GM21515 (cell line): Measurements from ENCODE around the gene ASPG.

Experiments used
- ATAC-seq: cut with Tn5 transposase; IDR thresholded peaks from one replicate; pipeline ENCODE4 v1.9.1; 2021; ENCODE audit not compliant: unreplicated experiment

The ASPG gene

DNA sequence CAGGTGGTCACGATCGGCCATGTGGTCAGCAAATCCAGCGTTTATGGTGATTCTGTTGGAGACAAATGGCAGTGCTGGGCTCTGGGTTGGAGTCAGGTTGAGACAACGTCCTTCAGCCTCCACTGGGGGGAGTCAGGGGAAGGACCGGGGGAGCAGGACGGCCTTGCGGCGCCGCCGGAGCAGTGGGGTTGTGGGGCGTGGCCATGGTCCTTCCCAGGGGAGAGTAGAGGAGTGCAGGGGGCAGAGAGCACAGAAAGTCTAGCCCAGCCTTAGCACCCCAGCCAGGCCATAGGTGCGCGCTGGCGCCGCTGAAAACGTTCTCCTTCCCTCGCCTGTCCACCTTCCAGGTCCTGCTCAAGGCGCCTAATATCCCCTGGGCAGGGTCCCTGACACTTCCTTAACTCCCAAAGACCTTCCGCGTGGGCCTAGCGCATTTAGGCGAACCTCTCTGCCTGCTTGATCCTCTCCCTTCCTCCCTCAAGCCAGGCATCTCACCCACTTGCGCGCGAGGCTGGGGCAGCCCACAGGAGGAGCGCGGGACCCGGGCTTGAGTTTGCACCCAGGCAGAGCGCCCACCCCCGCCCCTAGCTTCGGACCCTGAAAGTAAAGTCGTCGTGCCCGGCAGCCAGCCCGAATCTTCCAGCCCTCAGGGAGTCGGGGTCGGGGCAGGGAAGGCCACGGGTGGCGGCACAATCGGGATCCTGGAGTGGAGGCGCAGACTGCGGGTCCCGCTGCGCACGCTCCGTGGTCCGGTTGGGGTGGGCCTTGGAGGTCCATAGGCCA lies 49.8 kb downstream of the ASPG start:
- no peak for ATAC-seq

DNA sequence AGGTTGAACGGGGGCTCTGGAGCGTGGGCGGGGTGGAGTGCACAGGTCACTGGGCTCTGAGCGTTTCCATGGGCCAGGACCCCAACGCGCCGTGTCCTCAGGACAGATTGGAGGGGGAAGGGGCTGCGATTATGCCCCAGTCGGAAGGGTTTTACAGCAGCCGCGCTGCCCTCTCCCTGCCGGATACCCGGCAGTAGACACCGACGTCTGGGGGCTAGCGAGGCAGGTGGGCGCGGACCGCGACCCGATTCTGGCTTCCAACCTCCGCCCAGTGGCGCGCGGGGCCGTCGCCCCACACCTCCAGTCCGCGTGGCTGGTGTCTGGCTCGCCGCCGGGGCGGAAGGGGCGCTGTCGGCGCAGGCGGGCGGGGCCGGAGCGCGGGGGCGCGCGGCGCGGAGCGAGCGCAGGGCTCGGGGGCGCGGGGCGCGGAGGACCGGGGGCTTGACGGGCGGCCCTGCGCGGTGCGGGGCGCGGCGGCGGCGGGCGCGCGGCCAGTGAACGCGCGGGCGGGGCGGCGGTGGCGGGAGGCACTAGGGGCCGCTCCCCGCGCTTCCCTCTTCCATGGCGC lies 50.5 kb downstream of the ASPG start:
- ATAC-seq, result no peak

DNA sequence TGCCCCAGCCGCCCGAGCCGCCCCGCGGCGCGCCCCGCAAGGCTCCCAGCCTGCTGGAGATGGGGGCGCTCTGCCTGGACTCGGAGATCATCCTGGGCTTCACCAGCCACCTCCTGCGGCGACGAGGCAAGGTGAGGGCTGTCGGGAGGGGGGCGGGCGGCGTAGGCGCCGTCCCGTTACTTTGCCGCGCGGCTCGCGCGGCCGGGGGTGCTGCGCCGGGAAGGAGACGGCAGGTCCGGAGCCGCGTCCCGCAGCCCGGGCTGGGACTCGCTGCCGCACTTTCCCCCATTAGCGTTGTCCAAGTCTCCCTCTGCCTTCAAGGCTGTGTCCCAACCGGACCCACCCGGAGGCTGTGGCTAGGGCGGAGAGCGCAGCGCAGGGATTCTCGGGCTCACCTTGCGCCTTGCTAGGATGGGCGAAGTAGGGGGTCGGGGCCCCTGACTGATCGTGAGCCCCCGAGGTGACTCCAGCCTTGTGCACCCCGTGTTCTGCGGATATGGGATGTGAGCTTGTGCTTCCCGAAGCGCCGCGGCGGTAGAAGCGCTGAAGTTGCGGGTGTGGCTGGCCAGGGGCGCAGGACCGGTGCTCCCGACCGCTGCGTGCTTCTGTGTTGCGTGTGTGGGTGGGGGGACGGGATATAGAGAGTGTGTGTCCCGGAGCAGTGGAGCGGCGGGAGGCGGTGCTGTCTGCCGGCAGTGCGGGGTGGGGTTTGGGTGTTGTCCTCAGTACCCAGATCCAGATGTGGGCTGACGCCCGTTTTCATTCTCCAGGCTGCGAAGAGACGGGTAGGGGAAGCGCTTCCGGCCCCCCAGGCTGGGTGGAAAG lies 51.2 kb downstream of the ASPG start:
- ATAC-seq, result no peak

DNA sequence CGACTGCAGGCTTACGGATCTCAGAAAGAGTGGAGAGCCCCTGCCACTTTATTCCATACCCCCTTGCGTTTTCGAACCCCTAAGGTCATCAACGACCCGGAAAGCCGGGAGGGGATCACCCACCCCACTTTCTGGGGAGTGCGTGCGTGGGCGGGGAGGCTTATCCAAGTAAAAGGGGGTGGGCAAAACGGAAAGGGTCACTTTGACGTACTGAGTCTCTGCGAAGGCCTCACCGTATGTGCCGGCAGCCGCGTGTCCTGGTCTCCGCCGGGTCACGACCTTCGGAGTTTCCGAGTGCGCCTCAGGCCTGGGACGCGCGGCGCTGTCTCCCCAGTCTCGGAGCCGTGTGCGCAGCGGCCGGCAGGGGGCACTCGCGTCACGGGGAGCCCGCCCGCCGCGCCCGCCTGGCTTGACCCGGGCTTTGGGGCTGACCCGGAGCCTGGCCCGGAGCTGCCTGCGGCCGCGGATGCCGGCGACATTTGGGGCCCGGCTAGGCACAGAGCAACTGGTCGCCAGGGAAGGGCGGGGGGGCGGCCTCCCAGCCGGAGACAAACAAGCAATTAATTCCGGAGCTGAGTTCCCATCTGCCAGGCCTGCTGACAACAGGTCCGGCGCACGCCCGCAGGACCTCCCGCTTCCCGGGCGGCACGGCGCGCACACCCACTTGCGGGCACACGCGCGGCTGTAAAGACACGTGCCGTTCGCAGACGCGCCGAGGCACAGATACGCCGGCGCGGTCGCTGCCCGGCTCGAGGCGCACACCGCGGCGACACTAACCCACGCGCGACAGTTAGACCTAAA lies 52.0 kb downstream of the ASPG start:
- ATAC-seq, result no peak

DNA sequence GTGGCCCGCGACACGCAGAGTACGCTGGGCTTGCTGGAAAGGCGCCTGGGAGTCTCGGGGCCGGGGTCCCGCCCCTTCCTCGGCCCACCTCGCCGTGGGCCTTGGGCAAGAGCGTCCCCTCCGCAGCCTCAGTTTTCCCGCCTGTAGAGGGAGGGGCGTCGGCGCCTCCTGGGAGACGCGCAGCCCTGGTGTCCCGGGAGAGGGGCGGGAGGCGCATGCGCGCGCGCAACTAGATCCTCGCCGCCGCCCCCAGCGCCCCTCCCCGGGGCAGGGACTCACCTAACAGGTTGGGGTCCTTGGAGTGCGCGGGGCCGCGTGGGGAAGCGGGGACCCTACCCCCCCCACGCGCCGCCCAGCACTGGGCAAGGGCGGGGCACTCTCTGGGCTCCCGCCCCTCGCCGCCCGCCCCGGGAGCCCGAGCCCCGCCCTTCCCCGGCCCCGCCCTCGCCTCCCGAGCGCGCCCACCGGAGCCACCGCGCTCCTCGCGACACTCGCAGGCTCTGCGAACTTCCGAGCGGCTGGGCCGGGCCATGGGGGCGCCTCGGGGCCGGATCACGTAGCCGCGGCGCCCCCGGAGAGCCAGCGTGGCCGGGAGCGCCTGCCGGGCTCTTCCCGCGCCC lies 52.7 kb downstream of the ASPG start, which contains the start of gene KIF26A:
Gene KIF26A, plus strand, starts transcription at position 490 of the 620 bp plus-strand sequence. CDS start 136 bp downstream, outside the sequence.
- ATAC-seq, result no peak

DNA sequence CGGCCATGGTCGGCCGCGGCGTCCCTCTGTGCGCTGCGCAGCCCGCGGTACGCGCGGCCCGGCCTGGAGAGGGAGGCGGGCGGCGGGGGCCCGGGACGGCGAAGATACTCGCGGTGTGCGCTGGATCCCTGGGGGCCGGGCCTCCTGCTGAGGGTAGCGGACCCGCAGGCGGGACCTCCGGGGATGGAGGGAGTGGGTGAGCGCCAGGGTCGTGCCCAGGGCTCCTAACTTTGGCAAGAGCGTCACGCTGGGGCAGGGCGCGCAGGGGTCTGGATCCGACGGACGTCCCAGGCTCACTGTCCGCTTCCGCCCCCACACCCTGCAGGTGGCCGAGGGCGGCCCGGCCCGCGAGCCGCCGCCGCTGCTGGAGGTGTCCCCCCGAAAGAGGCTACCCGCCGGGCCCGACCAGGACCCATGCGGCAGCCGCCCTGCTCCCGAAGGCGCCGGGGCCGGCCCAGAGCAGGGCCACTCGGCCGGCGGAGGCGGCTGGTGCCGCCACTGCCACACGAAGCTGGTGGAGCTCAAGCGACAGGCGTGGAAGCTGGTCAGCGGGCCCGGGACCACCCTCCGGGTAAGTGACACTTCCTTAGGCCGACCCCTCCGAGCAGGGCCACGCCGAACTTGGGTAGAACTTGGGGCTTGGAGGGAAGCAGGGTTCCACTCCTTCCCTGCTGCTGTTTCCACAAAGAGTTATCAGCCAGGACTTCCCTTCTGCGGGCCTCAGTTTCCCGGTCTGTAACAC lies 53.4 kb downstream of the ASPG start:
- no peak for ATAC-seq

DNA sequence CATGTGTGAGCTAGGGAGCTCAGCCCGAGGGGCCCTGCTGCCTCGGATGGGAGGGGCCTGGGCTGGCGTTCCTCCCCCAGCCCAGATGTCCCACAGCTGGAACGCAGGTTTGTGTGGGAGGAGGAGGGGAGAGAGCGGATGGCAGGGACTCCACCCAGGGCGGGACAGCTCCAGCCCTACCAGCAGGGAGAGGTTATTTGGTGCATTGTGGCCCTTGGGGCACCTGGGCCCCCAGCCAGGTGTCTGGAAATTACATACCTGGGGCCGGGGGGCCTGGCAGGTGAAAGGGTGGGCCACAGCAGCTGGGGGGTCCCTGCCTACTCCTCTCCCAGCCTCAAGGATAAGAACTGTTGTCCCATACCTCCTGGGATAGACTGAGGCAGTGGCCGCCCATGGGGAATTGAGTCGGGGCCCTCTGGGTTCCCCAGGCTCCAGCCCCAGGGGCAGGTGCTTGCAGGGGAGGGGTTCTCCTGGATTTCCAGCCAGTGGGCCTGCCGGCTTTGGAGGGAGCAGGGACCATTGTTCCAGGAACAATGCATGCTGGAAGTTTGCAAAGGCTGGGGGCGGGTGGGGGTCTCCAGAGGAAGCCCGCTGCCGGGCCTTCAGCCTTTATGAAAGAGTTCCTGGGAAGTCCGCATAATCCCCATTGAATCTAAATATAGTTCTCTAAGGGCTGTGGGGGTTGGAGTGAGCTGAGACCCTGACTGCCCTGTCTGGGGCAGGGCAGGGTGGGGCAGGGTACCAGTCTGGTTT lies 54.1 kb downstream of the ASPG start:
- ATAC-seq, result no peak

DNA sequence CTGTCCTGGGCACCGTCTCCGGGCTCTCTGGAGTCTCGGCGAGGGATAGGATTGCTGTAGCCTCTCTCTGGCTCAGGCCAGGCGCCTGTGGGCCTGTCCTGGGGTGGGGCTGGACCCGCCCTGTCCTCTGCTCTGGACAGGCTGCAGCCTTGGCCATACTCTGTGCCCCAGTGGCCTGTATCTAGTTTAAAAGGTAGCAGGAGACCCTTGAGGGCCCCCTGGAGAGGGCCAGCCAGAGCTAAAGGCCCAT lies 54.6 kb downstream of the ASPG start:
- ATAC-seq, result no peak

DNA sequence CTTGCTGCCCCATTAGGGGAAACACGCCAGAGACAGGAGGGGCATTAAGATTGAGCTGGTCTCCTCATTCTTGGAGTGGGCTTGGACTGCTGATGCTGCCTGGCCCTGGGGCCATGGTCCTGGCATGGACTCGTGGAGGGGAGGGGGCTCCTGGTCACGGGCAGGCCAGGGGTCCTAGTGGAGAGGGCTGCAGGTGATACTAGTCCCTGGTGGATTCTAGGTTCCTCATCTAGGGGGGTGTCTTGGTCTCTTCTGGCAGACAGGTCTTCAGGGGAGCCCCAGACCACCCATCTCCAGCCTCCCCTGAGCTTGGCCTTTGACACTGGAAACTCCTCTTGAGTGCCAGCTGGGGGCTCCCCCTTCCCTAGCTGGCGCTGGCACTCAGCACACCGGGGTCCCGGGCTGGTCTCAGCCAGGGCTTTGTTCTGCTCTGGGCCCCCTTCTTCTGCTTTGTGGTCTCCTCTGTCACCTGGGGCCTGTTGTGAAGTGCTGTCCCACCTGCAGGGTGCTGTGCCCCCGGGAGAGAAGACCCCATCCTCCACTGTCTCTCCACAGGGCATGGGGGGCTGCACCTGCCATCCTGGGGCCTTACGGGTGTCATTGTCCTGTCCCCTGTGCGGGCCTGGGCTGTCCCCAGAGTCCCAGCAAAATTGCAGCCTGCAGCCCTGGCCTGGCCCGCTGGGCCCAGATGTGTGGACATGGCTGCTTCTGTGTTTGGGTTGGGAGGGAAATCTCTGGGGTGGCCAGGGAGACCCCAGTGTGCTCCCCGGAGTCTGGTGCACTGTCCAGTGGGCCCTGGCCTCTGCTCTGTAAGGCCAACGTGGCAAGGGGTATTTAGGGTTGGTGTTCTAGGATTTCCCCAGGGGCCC lies 55.2 kb downstream of the ASPG start:
- no peak for ATAC-seq

DNA sequence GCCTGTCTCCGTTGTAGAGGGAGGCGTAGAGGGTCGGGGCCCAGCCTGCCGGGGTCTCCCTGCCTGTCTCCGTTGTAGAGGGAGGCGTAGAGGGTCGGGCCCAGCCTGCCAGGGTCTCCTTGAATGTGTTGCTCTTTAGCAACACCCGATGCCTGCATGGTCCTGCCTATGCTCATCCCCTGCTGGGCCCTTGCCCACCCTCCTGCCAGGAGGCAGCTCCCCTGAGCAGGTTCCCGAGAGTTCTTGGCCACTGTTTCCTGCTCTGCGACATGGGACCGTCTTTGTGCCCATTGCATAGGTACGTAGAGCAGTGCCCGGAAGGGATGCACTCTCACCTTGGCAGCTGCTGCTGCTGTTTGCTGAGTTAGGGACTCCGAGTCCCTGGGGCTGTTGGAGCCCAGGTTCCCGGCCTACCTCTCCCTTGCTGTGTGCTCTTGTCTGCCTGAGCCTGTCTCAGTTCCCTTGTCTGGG lies 56.2 kb downstream of the ASPG start:
- ATAC-seq, result no peak

DNA sequence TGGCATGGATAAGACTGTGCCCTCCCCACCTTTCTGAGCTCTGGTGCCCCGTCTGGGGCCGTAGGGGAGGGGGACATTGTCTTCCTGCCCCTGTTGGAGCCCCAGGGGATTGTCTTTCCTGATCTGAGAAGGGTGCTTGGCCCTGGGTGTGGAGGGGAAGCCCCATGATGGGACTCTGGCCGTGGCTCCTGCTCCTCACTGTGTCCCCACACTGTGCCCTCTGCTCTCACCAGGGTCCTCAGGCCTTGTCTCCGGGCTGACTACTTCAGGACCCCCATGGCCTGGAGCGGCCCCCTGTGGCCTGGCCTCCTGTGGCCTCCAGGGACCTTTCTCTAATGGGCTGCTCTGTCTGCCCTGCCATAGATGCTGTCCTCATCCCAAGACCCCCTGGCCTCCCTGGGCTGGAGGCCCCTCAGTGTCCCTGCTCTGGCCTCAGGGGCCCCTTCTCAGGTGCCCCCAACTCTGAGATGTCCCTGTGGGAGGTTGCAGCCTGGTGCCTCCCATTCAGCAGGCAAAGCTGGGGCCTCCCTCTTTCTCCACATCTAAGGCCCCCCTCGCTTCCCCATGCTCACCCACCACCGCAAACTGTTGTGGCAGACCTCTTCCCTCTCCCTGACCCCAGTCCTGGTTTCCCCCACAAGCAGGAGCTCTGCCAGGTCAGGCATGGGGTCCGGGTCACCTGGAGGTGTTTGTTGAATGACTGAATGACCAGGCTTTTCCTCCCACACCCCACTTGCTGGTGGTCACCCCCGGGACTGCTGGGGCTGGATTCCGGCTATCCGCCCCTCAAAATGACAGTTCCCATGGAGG lies 56.8 kb downstream of the ASPG start:
- no peak for ATAC-seq

DNA sequence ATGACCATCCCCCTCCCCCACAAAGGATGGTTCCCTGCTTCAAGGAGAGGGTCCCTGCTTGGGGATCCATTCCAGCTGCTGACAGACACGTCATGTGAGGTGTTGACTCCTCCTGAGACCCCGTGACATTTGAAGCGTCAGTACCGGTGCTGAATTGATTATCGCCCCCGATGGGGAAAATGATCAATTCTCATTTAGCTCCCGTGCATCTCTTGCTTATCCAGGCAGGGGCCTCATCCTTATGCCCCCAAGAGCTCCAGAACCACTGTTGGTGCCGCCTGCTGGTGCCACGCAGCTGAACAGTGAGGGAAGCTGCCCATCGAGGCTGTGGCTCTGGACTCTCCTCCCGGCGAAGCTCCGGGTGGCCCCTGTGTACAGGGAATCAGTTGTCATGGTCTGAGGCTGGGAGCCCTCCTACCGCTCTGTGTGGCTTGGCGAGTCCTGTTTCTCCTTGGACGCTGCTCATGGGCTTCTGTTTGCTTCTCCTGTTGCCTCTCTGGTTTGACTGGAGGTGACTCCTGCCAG lies 57.5 kb downstream of the ASPG start:
- ATAC-seq, result no peak

DNA sequence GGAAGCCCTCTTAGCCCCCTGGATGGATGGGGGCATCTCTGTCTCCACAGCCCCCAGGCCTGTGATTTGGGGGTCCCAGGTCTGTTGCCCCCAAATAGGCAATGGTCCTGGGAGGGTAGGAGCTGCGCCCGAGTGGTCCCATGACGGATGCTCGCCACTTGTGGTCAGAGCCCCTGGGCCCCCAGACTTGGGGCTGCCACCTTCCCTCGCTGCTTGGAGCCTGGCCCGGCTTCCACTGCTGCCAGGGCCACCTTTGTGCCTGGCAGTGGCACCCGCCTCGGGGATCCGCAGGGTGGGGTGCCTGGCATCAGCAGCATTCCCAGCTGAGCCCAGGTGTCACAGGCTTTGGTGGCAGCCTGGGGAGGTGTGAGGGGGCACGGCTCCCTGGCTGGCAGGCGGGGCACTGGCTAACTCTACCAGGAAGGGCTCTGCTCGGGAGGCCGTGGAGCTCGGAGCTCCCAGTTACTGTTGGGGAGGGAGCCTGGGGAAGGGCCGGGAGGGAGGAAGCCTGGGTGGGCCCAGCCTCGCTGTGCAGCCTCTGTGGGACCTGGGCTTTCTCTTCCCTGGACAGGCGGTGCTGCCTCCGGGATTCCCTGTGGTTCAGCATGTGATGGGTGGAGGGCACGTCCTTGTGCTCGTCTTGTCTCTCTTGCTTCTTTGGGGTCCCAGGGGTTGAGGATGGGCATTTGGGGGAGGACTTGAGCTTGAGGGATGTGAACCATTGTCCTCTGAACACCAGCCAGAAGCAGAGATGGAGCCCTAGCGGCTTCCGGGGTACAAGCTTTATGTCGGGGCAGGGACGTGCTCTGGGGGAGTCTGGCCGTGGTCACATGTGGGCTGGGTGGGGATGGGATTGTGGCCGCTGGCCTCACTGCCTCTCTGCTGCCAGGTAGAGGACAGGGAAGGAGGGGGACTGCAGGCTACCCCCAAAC lies 58.3 kb downstream of the ASPG start:
- no peak for ATAC-seq

DNA sequence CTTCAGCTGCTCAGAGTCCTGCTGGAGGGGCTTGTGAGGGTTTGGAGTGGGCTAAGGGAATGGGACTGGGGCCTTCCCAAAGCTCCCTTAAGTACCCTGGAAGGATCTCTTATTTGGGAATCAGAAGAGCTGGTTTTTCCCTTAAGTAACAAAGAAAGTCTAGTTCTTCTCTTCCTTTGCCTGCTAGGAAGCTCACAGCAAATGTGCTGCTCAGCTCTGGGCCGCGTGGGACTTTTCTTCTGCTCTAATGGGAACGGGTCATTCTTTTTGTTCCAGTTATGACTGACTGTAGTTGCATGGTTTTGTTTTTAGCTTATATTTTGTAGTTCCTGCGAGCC lies 58.9 kb downstream of the ASPG start:
- no peak for ATAC-seq

DNA sequence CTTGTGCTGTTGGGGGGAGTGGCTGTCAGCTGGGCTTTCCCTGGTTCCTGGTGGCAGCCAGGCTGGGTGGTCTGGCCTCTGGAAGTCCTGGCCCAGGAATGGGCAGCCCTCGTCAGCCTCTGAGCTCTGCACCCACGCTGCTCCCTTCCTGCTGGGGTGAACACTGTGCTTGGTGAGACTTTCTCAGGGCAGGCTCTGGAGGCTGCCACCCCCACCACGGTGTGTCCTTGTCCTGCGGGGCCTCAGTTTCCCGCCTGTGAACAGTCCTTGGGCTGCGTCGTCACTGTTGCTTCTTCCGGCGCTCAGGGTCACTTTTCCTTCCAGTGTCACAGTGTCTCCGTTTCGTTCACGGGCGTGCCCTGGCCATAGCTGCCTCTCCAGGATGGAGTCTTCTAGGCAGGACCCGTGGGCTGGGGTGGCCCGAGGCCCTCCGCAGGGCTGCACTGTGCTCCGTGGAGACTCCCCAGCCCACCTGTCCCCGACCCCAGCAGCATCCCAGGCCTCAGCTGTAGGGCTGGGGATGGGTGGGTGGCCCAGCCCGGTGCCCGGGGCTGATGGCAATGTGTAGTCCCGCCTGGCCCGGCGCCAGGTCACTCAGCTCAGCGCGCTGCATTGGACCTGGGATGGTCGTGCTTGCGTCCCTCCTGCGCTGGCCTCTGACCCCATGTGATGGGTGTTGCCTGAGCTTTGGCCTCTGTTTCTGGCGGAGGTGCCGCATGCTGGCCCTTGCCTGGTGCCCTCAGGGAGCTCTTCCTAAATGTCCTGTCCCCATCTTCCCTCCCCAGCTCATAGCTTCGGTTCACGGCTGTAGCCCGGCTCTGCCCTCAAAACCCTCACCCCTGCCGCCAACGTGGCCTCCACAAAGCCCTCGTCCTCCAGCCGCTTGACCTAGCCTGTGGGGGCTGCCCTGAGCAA lies 59.7 kb downstream of the ASPG start:
- no peak for ATAC-seq
